Lower leg skin (tissue), 4 donors: ENCODE measurements around the gene RPTOR. TPM values are rescaled to one million over a fixed set of nuclear protein-coding genes. Genes with fewer than 3 reads are reported as not detected.
"Not testable (repeated sequence)": the region's sequence is repeated elsewhere in the genome, so short reads cannot be mapped to it uniquely, and the experiment has no call there.

Source experiments
- DNase-seq, 2 donors: peaks; one replicate each; pipeline ENCODE4 v3.0.0-alpha.2; 2019; ENCODE audit warnings: low spot score in 2 of 2
- H3K4me3 ChIP-seq: fragments of 200-600 bp; sonication (generic); 2 replicates; pipeline ENCODE4 v1.5.1; 2017; ENCODE audit warnings: mild to moderate bottlenecking, low read depth; ENCODE audit not compliant: poor library complexity, severe bottlenecking
- POLR2A ChIP-seq, 2 donors: fragments of 450-650 bp; IDR thresholded peaks; one replicate each; pipeline ENCODE4 v1.6.1; 2016 to 2017; ENCODE audit warnings: antibody characterized with exemption in 2 of 2, mild to moderate bottlenecking in 1 of 2, moderate library complexity in 1 of 2
- WGBS, 2 donors: methylation state at CpG; one replicate each; pipeline ENCODE4 v1.1.5; 2018; 5-methylcytosine and 5-hydroxymethylcytosine counted together
- intact Hi-C: fragments of 100-400 bp; cut with DNase I; formaldehyde crosslinking; loops from one replicate; pipeline ENCODE4 v1.15.0; 2023; ENCODE audit warnings: low total_unique reads
- total RNA-seq, 4 donors: library from RNA; depleted of rRNA; stranded (reverse); fragments of >200 nt; gene quantifications; one replicate each; pipeline ENCODE4 v1.1.0, GENCODE V29; 2016
- TF ChIP-seq, protein P1 (sequence below), 3 donors: fragments of 450-650 bp; IDR thresholded peaks; one replicate each; pipeline ENCODE4 v1.5.1; 2016; ENCODE audit warnings: antibody characterized with exemption in 3 of 3, mild to moderate bottlenecking in 3 of 3, moderate library complexity in 2 of 3

RPTOR gene
- total RNA-seq, 4 donors from 2014 or later = 30.7 to 68.2 (median 39.8) TPM

DNA sequence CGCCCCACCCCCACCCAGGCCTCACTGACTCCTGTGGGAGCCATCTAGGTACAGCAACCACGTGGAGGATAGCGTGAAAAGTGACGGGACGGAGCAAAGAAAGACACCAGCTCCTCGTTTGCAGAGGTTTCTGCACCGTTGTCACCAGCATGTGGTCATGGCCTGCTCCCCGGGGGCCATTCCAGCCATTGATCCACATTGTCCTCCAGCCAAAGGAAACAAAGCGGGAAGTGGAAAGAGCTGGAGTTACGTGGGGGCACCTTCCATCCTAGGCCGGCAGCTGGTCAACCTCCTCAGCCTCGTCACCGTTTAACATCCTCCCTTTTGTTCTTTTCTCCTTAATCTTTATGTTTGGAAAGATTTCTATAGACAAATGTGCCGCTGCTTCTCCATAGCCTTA, 153.7 kb downstream of the RPTOR start:
- no peak for DNase-seq
- WGBS, 2 donors = 93 to 94% methylated on average over 14 of the region's 14 CpGs
- TF ChIP-seq POLR2A (IDR thresholded peaks at IDR 0.05) = no peak
- TF ChIP-seq, protein P1, sequence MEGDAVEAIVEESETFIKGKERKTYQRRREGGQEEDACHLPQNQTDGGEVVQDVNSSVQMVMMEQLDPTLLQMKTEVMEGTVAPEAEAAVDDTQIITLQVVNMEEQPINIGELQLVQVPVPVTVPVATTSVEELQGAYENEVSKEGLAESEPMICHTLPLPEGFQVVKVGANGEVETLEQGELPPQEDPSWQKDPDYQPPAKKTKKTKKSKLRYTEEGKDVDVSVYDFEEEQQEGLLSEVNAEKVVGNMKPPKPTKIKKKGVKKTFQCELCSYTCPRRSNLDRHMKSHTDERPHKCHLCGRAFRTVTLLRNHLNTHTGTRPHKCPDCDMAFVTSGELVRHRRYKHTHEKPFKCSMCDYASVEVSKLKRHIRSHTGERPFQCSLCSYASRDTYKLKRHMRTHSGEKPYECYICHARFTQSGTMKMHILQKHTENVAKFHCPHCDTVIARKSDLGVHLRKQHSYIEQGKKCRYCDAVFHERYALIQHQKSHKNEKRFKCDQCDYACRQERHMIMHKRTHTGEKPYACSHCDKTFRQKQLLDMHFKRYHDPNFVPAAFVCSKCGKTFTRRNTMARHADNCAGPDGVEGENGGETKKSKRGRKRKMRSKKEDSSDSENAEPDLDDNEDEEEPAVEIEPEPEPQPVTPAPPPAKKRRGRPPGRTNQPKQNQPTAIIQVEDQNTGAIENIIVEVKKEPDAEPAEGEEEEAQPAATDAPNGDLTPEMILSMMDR (IDR thresholded peaks at IDR 0.05) = no peak
- intact Hi-C loops = no loop called here
- no peak overlapping the region for H3K4me3 ChIP-seq

GRCh38 chr17:80699205-80699604, 154.6 kb downstream of the RPTOR start:
- DNase-seq, H3K4me3 ChIP-seq, intact Hi-C loops: not testable (repeated sequence)
- 64 to 96% methylated on average over 3 of the region's 3 CpGs for WGBS, 2 donors

GRCh38 chr17:80701730-80702129, 157.1 kb downstream of the RPTOR start:
- no peak for DNase-seq
- 86 to 91% methylated on average over 9 of the region's 9 CpGs for WGBS, 2 donors
- intact Hi-C loops = no loop called here

DNA sequence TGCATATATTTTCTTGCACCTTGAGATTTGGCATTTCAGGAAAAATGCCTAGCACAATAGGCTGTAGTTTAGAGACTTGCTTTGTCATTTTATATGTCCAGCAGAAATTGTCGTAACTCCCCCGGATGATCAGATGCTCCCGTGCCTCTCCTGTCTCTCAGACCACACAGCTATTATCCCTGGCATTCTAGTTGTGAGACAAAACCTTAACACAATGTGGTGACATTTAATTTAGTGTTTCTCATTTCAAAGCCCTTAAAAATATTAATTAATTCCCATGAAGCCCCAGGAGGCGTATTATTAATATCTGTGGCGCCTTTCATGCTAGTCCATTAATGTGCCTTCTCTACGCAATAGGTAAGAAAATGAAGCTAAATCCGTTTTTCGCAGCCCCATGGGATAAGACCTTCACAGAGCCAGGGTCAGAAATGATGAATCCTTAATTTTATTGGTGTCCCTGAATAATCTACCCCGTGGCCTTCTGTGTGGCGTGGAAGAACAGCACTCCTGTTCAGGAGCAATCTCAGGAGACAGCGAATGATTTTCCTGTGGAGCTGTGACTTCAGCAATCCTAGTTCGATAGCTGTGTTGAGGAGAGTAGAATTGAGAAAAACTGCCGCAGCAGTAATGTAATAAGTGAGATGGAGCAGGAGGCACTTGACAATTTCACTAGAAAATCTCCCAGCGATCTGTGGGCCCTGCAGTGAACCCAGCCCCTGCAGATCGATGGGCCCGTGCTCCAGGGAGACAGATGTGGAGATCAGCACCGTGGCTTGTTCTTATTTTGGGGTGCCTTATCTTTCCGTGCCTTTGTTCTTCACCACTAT, 157.9 kb downstream of the RPTOR start:
- WGBS, 2 donors = 93% methylated on average over 18 of the region's 18 CpGs
- DNase-seq = no peak
- intact Hi-C loops = no loop called here
- TF ChIP-seq, protein P1 (IDR thresholded peaks at IDR 0.05) = no peak
- TF ChIP-seq POLR2A (IDR thresholded peaks at IDR 0.05) = no peak
- H3K4me3 ChIP-seq = no peak overlapping the region

More at GRCh38 chr17:80701730-80702129, 157.1 kb downstream of the RPTOR start:
- TF ChIP-seq POLR2A (IDR thresholded peaks at IDR 0.05) = no peak
- TF ChIP-seq, protein P1 (IDR thresholded peaks at IDR 0.05) = no peak
- no peak overlapping the region for H3K4me3 ChIP-seq

DNA sequence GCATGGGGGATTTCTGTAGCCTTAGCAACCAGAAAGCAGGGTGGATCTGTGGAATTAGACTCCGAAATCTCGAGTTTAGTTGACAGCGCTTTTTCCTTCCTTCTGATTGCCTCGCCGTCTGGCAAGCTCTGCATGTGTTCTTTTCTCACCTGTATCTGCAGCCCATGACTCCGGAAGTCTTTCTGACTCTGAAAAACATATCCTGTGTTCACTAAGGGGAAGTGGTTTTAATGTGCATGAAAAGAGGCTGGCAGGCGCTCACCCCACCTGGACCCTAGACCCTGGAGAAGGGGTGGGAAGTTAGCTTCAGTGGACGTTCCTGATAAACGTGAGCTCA, 158.5 kb downstream of the RPTOR start:
- TF ChIP-seq POLR2A (IDR thresholded peaks at IDR 0.05) = no peak
- TF ChIP-seq, protein P1 (IDR thresholded peaks at IDR 0.05) = no peak
- intact Hi-C loops = no loop called here
- no peak overlapping the region for H3K4me3 ChIP-seq
- 76 to 81% methylated on average over 9 of the region's 9 CpGs for WGBS, 2 donors
- no peak for DNase-seq

GRCh38 chr17:80704381-80704819, 159.8 kb downstream of the RPTOR start:
- intact Hi-C loops = no loop called here
- H3K4me3 ChIP-seq = no peak overlapping the region
- DNase-seq = no peak
- 82 to 87% methylated on average over 3 of the region's 3 CpGs for WGBS, 2 donors
- TF ChIP-seq POLR2A (IDR thresholded peaks at IDR 0.05) = no peak
- TF ChIP-seq, protein P1 (IDR thresholded peaks at IDR 0.05) = no peak
